GM19468 (cell line): Measurements from ENCODE around the gene SLC22A1.
"Not testable (repeated sequence)": the region's sequence is repeated elsewhere in the genome, so short reads cannot be mapped to it uniquely, and the experiment has no call there.

Source experiments
- ATAC-seq: cut with Tn5 transposase; IDR thresholded peaks from one replicate; pipeline ENCODE4 v1.9.1; 2021; ENCODE audit warnings: mild to moderate bottlenecking, moderate library complexity, moderate number of reproducible peaks; ENCODE audit not compliant: unreplicated experiment; ENCODE audit errors: extremely low read depth

Gene SLC22A1

GRCh38 chr6:160134779-160135547, 13.3 kb downstream of the SLC22A1 start:
- ATAC-seq = no peak

- no peak for ATAC-seq
Observed at GRCh38 chr6:160135907-160136655, 14.5 kb downstream of the SLC22A1 start.

GRCh38 chr6:160137130-160137988, 15.7 kb downstream of the SLC22A1 start:
- no peak for ATAC-seq

GRCh38 chr6:160137989-160138835, 16.6 kb downstream of the SLC22A1 start:
- ATAC-seq = peak; percentile 43

- ATAC-seq = no peak
Observed at GRCh38 chr6:160138839-160139419, 17.3 kb downstream of the SLC22A1 start.

GRCh38 chr6:160139420-160139851, 17.8 kb downstream of the SLC22A1 start:
- ATAC-seq = no peak

- ATAC-seq = not testable (repeated sequence)
Observed at GRCh38 chr6:160140493-160140892, 18.9 kb downstream of the SLC22A1 start.

GRCh38 chr6:160141001-160141726, 19.5 kb downstream of the SLC22A1 start:
- ATAC-seq = no peak

GRCh38 chr6:160142115-160142715, 20.6 kb downstream of the SLC22A1 start:
- ATAC-seq = no peak

- no peak for ATAC-seq
Observed at GRCh38 chr6:160146454-160147145, 25.0 kb downstream of the SLC22A1 start.

GRCh38 chr6:160147146-160147536, 25.5 kb downstream of the SLC22A1 start:
- no peak for ATAC-seq

GRCh38 chr6:160154471-160154870, 32.9 kb downstream of the SLC22A1 start:
- no peak for ATAC-seq

GRCh38 chr6:160156842-160157241, 35.2 kb downstream of the SLC22A1 start:
- no peak for ATAC-seq

- ATAC-seq = no peak
Observed at GRCh38 chr6:160160450-160160849, 38.8 kb downstream of the SLC22A1 start.

GRCh38 chr6:160160929-160161646, 39.5 kb downstream of the SLC22A1 start:
- ATAC-seq = no peak

- ATAC-seq = no peak
Observed at GRCh38 chr6:160161647-160161986, 40.0 kb downstream of the SLC22A1 start.

- no peak for ATAC-seq
Observed at GRCh38 chr6:160162030-160162566, 40.5 kb downstream of the SLC22A1 start.
